Activated CD4-positive, alpha-beta memory T cell treated with anti-CD3 and anti-CD28 coated beads for 36 hours (primary cell): ENCODE data around the gene NMNAT2. TPM values are rescaled to one million over a fixed set of nuclear protein-coding genes. Genes with fewer than 3 reads are reported as not detected.
A peak's percentile ranks its signal among the peaks of the same experiment; 100 is the strongest.

ENCODE experiments used
- CTCF ChIA-PET: fragments of 350-600 bp; sonication (Branson Sonifier 250); formaldehyde crosslinking; loops from one replicate; lab custom pipeline; 2021; ENCODE audit warnings: antibody characterized with exemption, inconsistent platforms; lab: Charles Lee
- POLR2A ChIA-PET: fragments of 350-600 bp; sonication (Branson Sonifier 250); formaldehyde crosslinking; loops from one replicate; lab custom pipeline; 2021; ENCODE audit warnings: antibody characterized with exemption; lab: Charles Lee
- DNase-seq: peaks from one replicate; pipeline ENCODE4 v3.0.0-alpha.2; 2020
- H3K27ac Mint-ChIP-seq: one replicate; pipeline ENCODE4 v1.8.0; 2021; ENCODE audit warnings: mixed read lengths
- H3K27me3 Mint-ChIP-seq: one replicate; pipeline ENCODE4 v1.8.0; 2021; ENCODE audit warnings: mixed read lengths
- H3K36me3 Mint-ChIP-seq: one replicate; pipeline ENCODE4 v1.8.0; 2021; ENCODE audit warnings: mixed read lengths
- H3K4me1 Mint-ChIP-seq: one replicate; pipeline ENCODE4 v1.8.0; 2021; ENCODE audit warnings: low read depth, mixed read lengths
- H3K4me3 Mint-ChIP-seq: one replicate; pipeline ENCODE4 v1.8.0; 2021; ENCODE audit warnings: mild to moderate bottlenecking, mixed read lengths
- H3K9me3 Mint-ChIP-seq: one replicate; pipeline ENCODE4 v1.8.0; 2021; ENCODE audit warnings: mixed read lengths
- intact Hi-C: fragments of 100-400 bp; cut with micrococcal nuclease; formaldehyde crosslinking; loops from one replicate; pipeline ENCODE4 v1.15.1; 2023
- total RNA-seq, 2 experiments: library from RNA; stranded (reverse); gene quantifications; one replicate each; pipeline ENCODE4 v1.2.3, GENCODE V29; 2021

Gene NMNAT2
- total RNA-seq, 2 experiments from 2014 or later, result not detected

- intact Hi-C loops, result no loop called here
- Mint-ChIP-seq H3K27me3 (peaks cover 2% of the 10 kb centered on the region), H3K36me3 (no peaks in the 10 kb centered on the region), H3K4me1 (no peaks in the 10 kb centered on the region), H3K9me3 (no peaks in the 10 kb centered on the region), H3K4me3 (no peak overlapping the region), H3K27ac (no peak overlapping the region)
- no peak for DNase-seq
- ChIA-PET CTCF (interaction anchor here (0.7 to 1.4 kb wide), 2 partner anchors 17 to 189 kb away, joined by 3 to 4 read pairs; no protein-coding TSS in a partner anchor), POLR2A (no interaction called here)
These were observed 183.3 kb downstream of the NMNAT2 start for GRCh38 chr1:183234660-183235476.

- H3K4me1 Mint-ChIP-seq, result no peaks in the 10 kb centered on the region
- no peak for DNase-seq
- H3K9me3 Mint-ChIP-seq, result no peaks in the 10 kb centered on the region
- H3K36me3 Mint-ChIP-seq, result no peaks in the 10 kb centered on the region
- no peak overlapping the region for H3K27ac Mint-ChIP-seq
- CTCF ChIA-PET, result no interaction called here
- intact Hi-C loops, result no loop called here
- peaks cover 2% of the 10 kb centered on the region for H3K27me3 Mint-ChIP-seq
- POLR2A ChIA-PET, result no interaction called here
- H3K4me3 Mint-ChIP-seq, result no peak overlapping the region
These were observed 185.1 kb downstream of the NMNAT2 start for GRCh38 chr1:183233113-183233512.

GRCh38 chr1:183231545-183231944, 186.6 kb downstream of the NMNAT2 start:
- H3K27me3 Mint-ChIP-seq, result peaks cover 2% of the 10 kb centered on the region
- POLR2A ChIA-PET, result no interaction called here
- CTCF ChIA-PET, result no interaction called here
- H3K27ac Mint-ChIP-seq, result no peak overlapping the region
- DNase-seq, result no peak
- no peaks in the 10 kb centered on the region for H3K36me3 Mint-ChIP-seq
- H3K4me3 Mint-ChIP-seq, result no peak overlapping the region
- no peaks in the 10 kb centered on the region for H3K9me3 Mint-ChIP-seq
- H3K4me1 Mint-ChIP-seq, result peaks cover 6% of the 10 kb centered on the region
- intact Hi-C loops, result no loop called here

GRCh38 chr1:183230413-183230812, 187.8 kb downstream of the NMNAT2 start:
- DNase-seq, result no peak
- CTCF ChIA-PET, result interaction anchor here (0.6 kb wide), 1 partner anchor 57 kb away, joined by 3 read pairs; no protein-coding TSS in a partner anchor
- intact Hi-C loops, result no loop called here
- H3K4me1 Mint-ChIP-seq, result peaks cover 6% of the 10 kb centered on the region
- H3K36me3 Mint-ChIP-seq, result no peaks in the 10 kb centered on the region
- H3K9me3 Mint-ChIP-seq, result no peaks in the 10 kb centered on the region
- no peak overlapping the region for H3K27ac Mint-ChIP-seq
- no peaks in the 10 kb centered on the region for H3K27me3 Mint-ChIP-seq
- POLR2A ChIA-PET, result no interaction called here
- H3K4me3 Mint-ChIP-seq, result no peak overlapping the region

- H3K27me3 Mint-ChIP-seq, result no peaks in the 10 kb centered on the region
- ChIA-PET POLR2A (no interaction called here), CTCF (interaction anchor here (0.6 to 2.5 kb wide), 7 partner anchors 9 to 316 kb away, joined by 3 to 14 read pairs (median 4); no protein-coding TSS in a partner anchor)
- no peaks in the 10 kb centered on the region for H3K36me3 Mint-ChIP-seq
- no peak overlapping the region for H3K4me3 Mint-ChIP-seq
- H3K4me1 Mint-ChIP-seq, result peaks cover 6% of the 10 kb centered on the region
- DNase-seq, result no peak
- no peak overlapping the region for H3K27ac Mint-ChIP-seq
- H3K9me3 Mint-ChIP-seq, result no peaks in the 10 kb centered on the region
- intact Hi-C loops, result loop anchor here (5.0 kb wide), 1 partner anchor 266 kb away; no protein-coding TSS in a partner anchor
These were observed 189.6 kb downstream of the NMNAT2 start for GRCh38 chr1:183228347-183229220.

- peak; percentile 56 for DNase-seq
- peaks cover 6% of the 10 kb centered on the region for H3K4me1 Mint-ChIP-seq
- ChIA-PET POLR2A (no interaction called here), CTCF (interaction anchor here (0.6 to 2.5 kb wide), 8 partner anchors 8 to 317 kb away, joined by 3 to 14 read pairs (median 4); no protein-coding TSS in a partner anchor)
- no peaks in the 10 kb centered on the region for H3K9me3 Mint-ChIP-seq
- H3K36me3 Mint-ChIP-seq, result no peaks in the 10 kb centered on the region
- intact Hi-C loops, result loop anchor here (5.0 kb wide), 1 partner anchor 265 kb away; no protein-coding TSS in a partner anchor
- H3K4me3 Mint-ChIP-seq, result no peak overlapping the region
- H3K27ac Mint-ChIP-seq, result no peak overlapping the region
- H3K27me3 Mint-ChIP-seq, result no peaks in the 10 kb centered on the region
These were observed 190.5 kb downstream of the NMNAT2 start for GRCh38 chr1:183227422-183228346.

- H3K36me3 Mint-ChIP-seq, result no peaks in the 10 kb centered on the region
- DNase-seq, result peak; percentile 27
- ChIA-PET CTCF (interaction anchor here (1.1 to 1.3 kb wide), 2 partner anchors 17 to 42 kb away, joined by 3 read pairs; no protein-coding TSS in a partner anchor), POLR2A (no interaction called here)
- intact Hi-C loops, result loop anchor here (5.0 kb wide), 1 partner anchor 265 kb away; no protein-coding TSS in a partner anchor
- peaks cover 6% of the 10 kb centered on the region for H3K4me1 Mint-ChIP-seq
- H3K27ac Mint-ChIP-seq, result no peak overlapping the region
- no peaks in the 10 kb centered on the region for H3K9me3 Mint-ChIP-seq
- H3K27me3 Mint-ChIP-seq, result no peaks in the 10 kb centered on the region
- no peak overlapping the region for H3K4me3 Mint-ChIP-seq
These were observed 191.2 kb downstream of the NMNAT2 start for GRCh38 chr1:183226963-183227362.

GRCh38 chr1:183226361-183226760, 191.8 kb downstream of the NMNAT2 start:
- H3K27me3 Mint-ChIP-seq, result no peaks in the 10 kb centered on the region
- H3K4me1 Mint-ChIP-seq, result peaks cover 6% of the 10 kb centered on the region
- POLR2A ChIA-PET, result no interaction called here
- no peak overlapping the region for H3K4me3 Mint-ChIP-seq
- H3K9me3 Mint-ChIP-seq, result no peaks in the 10 kb centered on the region
- intact Hi-C loops, result loop anchor here (5.0 kb wide), 1 partner anchor 264 kb away; no protein-coding TSS in a partner anchor
- no peak overlapping the region for H3K27ac Mint-ChIP-seq
- no peak for DNase-seq
- no peaks in the 10 kb centered on the region for H3K36me3 Mint-ChIP-seq
- CTCF ChIA-PET, result no interaction called here

- ChIA-PET POLR2A (no interaction called here), CTCF (interaction anchor here (1.0 kb wide), 1 partner anchor 261 kb away, joined by 4 read pairs; no protein-coding TSS in a partner anchor)
- Mint-ChIP-seq H3K36me3 (no peaks in the 10 kb centered on the region), H3K9me3 (no peaks in the 10 kb centered on the region), H3K4me1 (peaks cover 22% of the 10 kb centered on the region), H3K27me3 (no peaks in the 10 kb centered on the region), H3K4me3 (no peak overlapping the region), H3K27ac (no peak overlapping the region)
- DNase-seq, result no peak
- intact Hi-C loops, result no loop called here
These were observed 194.7 kb downstream of the NMNAT2 start for GRCh38 chr1:183223467-183223866.

- Mint-ChIP-seq H3K27me3 (no peaks in the 10 kb centered on the region), H3K9me3 (no peaks in the 10 kb centered on the region), H3K4me3 (no peak overlapping the region), H3K4me1 (peaks cover 22% of the 10 kb centered on the region), H3K27ac (no peak overlapping the region), H3K36me3 (no peaks in the 10 kb centered on the region)
- ChIA-PET CTCF (no interaction called here), POLR2A (no interaction called here)
- intact Hi-C loops, result no loop called here
- no peak for DNase-seq
These were observed 195.3 kb downstream of the NMNAT2 start for GRCh38 chr1:183222909-183223308.

GRCh38 chr1:183219616-183220009, 198.6 kb downstream of the NMNAT2 start:
- ChIA-PET POLR2A (no interaction called here), CTCF (interaction anchor here (1.7 to 2.7 kb wide), 2 partner anchors 8 to 465 kb away, joined by 4 to 6 read pairs; no protein-coding TSS in a partner anchor)
- Mint-ChIP-seq H3K27me3 (no peaks in the 10 kb centered on the region), H3K27ac (no peak overlapping the region), H3K4me1 (peaks cover 17% of the 10 kb centered on the region), H3K36me3 (no peaks in the 10 kb centered on the region), H3K9me3 (no peaks in the 10 kb centered on the region), H3K4me3 (no peak overlapping the region)
- intact Hi-C loops, result no loop called here
- no peak for DNase-seq
